ENCODE results near the gene PDIA6.

PDIA6 gene

DNA sequence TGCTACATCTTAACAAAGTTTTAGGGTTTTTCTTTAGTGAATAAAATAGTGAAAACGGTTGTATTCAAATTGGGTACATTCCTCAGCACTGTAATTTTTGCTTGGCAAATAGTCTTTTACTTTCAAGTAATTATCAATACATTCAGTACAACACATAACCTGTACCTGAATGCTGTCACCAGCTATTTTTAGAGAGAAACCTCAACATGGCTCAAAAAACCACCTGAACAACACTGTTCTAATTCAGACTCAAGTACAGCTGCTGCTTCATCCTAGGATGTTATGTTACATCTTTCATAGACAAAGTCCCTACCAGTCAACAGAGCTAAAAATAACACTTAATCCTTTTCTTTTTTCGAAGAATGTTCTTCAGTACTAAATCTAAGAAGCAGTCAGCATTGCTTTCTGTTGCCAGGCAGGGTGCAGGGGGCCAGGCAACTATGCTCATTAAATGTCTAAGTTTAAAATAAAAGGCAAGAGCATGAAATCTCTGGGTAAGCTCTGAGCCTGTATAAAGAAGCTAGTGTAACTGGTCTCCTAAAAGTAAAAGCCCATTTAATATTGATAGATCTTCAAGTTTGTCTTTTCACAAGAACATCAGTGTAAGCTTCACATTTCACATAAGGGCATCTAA is 20.5 kb downstream of the PDIA6 start:
- H3K27me3 ChIP-seq (replicated peaks), result no peaks in the 10 kb centered on the region
- TF ChIP-seq, protein P1, sequence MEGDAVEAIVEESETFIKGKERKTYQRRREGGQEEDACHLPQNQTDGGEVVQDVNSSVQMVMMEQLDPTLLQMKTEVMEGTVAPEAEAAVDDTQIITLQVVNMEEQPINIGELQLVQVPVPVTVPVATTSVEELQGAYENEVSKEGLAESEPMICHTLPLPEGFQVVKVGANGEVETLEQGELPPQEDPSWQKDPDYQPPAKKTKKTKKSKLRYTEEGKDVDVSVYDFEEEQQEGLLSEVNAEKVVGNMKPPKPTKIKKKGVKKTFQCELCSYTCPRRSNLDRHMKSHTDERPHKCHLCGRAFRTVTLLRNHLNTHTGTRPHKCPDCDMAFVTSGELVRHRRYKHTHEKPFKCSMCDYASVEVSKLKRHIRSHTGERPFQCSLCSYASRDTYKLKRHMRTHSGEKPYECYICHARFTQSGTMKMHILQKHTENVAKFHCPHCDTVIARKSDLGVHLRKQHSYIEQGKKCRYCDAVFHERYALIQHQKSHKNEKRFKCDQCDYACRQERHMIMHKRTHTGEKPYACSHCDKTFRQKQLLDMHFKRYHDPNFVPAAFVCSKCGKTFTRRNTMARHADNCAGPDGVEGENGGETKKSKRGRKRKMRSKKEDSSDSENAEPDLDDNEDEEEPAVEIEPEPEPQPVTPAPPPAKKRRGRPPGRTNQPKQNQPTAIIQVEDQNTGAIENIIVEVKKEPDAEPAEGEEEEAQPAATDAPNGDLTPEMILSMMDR (IDR thresholded peaks at IDR 0.05; ENCODE audit: low read depth, low read length, missing control alignments), result no peak
- DNase-seq, result no peak
- no peak overlapping the region for H3K27ac ChIP-seq
- H3K36me3 ChIP-seq (replicated peaks), result peaks cover 81% of the 10 kb centered on the region
- H3K4me3 ChIP-seq (ENCODE audit: low read depth, low read length), result no peak overlapping the region
- in situ Hi-C loops (cut with HindIII; ENCODE audit: low pct_ligation_motif_present, low sequenced_read_pairs), result no loop called here

GRCh38 chr2:10790228-10790973 is 22.2 kb downstream of the PDIA6 start:
- H3K4me3 ChIP-seq (ENCODE audit: low read depth, low read length), result no peak overlapping the region
- DNase-seq, result no peak
- H3K36me3 ChIP-seq (replicated peaks), result peaks cover 85% of the 10 kb centered on the region
- TF ChIP-seq, protein P1 (IDR thresholded peaks at IDR 0.05; ENCODE audit: low read depth, low read length, missing control alignments), result no peak
- no peaks in the 10 kb centered on the region for H3K27me3 ChIP-seq (replicated peaks)
- in situ Hi-C loops (cut with HindIII; ENCODE audit: low pct_ligation_motif_present, low sequenced_read_pairs), result no loop called here
- no peak overlapping the region for H3K27ac ChIP-seq

DNA sequence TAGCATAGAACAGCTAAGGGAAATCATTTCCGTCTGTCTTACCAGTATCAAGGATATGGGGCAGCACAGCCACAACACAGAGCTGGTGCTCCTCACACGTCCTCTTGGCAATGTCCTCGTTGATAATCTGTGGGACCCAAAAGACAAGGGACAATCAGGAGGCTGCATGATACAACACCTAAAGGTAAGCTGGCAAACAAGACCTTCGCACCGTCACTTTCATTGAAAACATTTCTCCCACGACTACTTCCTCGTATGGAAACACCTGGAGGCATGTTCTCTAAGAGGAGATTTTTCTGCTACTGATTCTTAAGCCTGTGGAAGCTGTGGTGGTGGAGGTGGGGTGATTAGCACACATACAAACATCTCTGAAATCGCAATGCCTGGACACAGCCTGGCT is 23.7 kb downstream of the PDIA6 start:
- H3K4me3 ChIP-seq (ENCODE audit: low read depth, low read length), result no peak overlapping the region
- H3K27ac ChIP-seq, result no peak overlapping the region
- peaks cover 88% of the 10 kb centered on the region for H3K36me3 ChIP-seq (replicated peaks)
- TF ChIP-seq, protein P1 (IDR thresholded peaks at IDR 0.05; ENCODE audit: low read depth, low read length, missing control alignments), result no peak
- in situ Hi-C loops (cut with HindIII; ENCODE audit: low pct_ligation_motif_present, low sequenced_read_pairs), result no loop called here
- DNase-seq, result no peak
- H3K27me3 ChIP-seq (replicated peaks), result no peaks in the 10 kb centered on the region

DNA sequence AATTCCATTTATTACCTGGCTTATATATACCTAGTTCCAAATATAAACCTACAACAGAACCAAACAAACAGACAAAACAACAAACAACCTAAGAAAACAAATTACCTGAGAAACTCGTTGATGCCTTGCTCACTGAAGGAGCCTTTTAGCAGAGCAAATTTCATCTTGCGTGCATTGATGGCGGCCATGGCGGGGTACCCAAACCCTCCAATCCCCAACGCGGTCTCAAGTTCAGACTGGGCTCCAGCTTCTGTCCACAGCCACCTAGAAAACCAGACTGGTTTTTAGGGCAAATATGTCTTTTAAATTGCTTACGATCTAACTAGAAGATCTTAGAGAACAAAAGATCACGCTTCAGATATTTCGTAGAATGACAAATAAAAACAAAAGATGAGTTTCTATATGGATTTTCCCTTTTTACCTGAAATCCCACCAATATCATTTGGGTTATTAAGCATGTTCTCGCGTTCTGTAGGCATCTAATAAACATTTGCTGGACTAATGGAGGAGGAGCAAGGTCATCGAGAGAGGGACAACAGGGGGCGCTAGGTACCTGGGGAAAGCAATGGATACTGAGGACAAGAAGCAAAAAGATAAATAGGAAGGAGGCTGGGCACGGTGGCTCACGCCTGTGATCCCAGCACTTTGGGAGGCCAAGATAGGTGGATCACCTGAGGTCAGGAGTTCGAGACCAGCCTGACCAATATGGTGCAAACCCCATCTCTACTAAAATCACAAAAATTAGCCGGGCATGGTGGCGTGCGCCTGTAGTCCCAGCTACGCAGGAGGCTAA is 25.2 kb downstream of the PDIA6 start:
- DNase-seq, result no peak
- Histone ChIP-seq H3K27ac (no peak overlapping the region), H3K27me3 (replicated peaks) (no peaks in the 10 kb centered on the region), H3K4me3 (ENCODE audit: low read depth, low read length) (no peak overlapping the region), H3K36me3 (replicated peaks) (peaks cover 86% of the 10 kb centered on the region)
- in situ Hi-C loops (cut with HindIII; ENCODE audit: low pct_ligation_motif_present, low sequenced_read_pairs), result no loop called here
- TF ChIP-seq, protein P1 (IDR thresholded peaks at IDR 0.05; ENCODE audit: low read depth, low read length, missing control alignments), result peak; percentile 52

DNA sequence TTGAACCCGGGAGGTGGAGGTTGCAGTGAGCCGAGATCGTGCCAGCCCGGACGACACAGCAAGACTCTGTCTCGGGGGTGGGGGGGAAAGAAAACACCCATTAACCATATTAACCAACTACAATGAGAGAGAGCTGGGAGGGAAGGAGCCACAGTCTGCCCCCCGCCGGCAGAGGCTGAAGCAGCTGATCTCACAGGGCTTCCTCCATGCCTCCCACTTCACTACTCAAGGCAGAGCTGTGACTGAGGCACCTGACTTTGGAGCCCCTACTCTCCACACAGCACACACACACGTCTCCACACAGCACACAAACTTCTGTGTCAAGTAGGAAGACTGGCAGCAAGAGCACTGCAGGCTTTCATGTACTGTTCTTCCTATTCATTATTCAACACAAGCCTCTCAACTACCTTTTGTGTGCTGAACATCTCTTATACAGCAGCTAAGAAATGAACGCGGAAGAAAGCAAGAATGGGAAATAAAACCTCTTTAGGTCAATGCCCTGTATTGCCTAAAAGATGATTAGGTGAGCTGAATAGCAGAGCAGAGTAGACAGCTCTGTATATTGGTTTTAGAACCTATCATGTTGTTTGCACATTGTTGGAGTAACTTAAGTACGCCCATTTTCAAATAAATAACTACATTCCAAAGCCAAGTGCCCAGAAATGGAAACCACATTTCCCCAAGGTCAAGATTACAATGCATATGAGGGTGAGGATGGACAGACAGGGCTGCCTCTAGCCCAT is 26.2 kb downstream of the PDIA6 start:
- Histone ChIP-seq H3K36me3 (replicated peaks) (peaks cover 87% of the 10 kb centered on the region), H3K27ac (no peak overlapping the region), H3K4me3 (ENCODE audit: low read depth, low read length) (no peak overlapping the region), H3K27me3 (replicated peaks) (no peaks in the 10 kb centered on the region)
- TF ChIP-seq, protein P1 (IDR thresholded peaks at IDR 0.05; ENCODE audit: low read depth, low read length, missing control alignments), result no peak
- no peak for DNase-seq
- in situ Hi-C loops (cut with HindIII; ENCODE audit: low pct_ligation_motif_present, low sequenced_read_pairs), result no loop called here
